Measurements from ENCODE around the gene JUP. TPM values are rescaled to one million over a fixed set of nuclear protein-coding genes. Genes with fewer than 3 reads are reported as not detected.
A peak's percentile ranks its signal among the peaks of the same experiment; 100 is the strongest.

The JUP gene
- total and polyA plus RNA-seq, 2 of the 13 experiments (the other 11 are each of a cell fraction or from before 2014, with no cell fraction given), result 12.1 to 20.6 TPM

DNA sequence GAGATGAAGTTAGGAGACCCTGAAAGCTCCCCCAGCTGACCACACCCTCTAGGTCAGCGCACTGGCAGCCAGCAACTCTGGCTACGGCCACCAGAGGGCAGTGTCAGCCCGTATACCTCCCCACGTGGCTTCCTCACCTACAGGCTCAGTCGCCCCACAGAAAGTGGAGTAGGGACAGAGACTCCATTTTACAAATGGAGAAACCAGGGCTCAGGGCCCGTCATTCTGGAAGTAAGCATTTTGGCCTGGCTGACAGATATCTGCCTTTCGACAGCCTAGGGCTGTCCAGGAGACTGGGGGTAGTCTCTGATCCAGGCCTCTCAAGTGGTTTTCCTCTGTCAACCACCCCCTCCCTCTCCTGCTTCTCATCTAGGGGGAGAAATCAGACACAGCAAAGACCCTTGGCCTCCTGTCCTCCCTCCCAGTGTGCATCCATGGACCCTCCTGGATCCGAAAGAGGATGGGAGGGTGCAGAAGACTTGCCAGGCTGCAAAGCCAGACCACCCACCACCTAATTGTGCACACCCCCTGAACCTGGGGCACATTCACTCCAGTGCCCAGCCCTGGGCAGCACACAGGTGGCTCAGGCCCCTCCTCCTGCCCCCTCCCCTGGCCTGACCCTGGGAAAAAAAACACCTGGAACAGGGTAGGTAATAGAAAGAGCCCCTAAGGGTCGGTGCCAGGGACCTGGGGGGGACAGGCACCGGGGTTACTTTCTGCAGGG, 48.3 kb downstream of the JUP start (continued):
- TF ChIP-seq ZNF777 (CRISPR knock-in tag; IDR thresholded peaks at IDR 0.05), result no peak
- TF ChIP-seq, protein P1, sequence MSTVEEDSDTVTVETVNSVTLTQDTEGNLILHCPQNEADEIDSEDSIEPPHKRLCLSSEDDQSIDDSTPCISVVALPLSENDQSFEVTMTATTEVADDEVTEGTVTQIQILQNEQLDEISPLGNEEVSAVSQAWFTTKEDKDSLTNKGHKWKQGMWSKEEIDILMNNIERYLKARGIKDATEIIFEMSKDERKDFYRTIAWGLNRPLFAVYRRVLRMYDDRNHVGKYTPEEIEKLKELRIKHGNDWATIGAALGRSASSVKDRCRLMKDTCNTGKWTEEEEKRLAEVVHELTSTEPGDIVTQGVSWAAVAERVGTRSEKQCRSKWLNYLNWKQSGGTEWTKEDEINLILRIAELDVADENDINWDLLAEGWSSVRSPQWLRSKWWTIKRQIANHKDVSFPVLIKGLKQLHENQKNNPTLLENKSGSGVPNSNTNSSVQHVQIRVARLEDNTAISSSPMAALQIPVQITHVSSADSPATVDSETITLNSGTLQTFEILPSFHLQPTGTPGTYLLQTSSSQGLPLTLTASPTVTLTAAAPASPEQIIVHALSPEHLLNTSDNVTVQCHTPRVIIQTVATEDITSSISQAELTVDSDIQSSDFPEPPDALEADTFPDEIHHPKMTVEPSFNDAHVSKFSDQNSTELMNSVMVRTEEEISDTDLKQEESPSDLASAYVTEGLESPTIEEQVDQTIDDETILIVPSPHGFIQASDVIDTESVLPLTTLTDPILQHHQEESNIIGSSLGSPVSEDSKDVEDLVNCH (CRISPR knock-in tag; IDR thresholded peaks at IDR 0.05), result no peak
- no peak for TF ChIP-seq BRCA1 (CRISPR knock-in tag; IDR thresholded peaks at IDR 0.05)
- TF ChIP-seq NFE2L2 (IDR thresholded peaks at IDR 0.05; ENCODE audit: low read length), result no peak
- TF ChIP-seq ATAD3A (CRISPR knock-in tag; IDR thresholded peaks at IDR 0.05), result no peak
- no peak for TF ChIP-seq HNRNPH1 (optimal IDR thresholded peaks at IDR 0.05; ENCODE audit: low read depth, low read length)
- TF ChIP-seq, protein P2, sequence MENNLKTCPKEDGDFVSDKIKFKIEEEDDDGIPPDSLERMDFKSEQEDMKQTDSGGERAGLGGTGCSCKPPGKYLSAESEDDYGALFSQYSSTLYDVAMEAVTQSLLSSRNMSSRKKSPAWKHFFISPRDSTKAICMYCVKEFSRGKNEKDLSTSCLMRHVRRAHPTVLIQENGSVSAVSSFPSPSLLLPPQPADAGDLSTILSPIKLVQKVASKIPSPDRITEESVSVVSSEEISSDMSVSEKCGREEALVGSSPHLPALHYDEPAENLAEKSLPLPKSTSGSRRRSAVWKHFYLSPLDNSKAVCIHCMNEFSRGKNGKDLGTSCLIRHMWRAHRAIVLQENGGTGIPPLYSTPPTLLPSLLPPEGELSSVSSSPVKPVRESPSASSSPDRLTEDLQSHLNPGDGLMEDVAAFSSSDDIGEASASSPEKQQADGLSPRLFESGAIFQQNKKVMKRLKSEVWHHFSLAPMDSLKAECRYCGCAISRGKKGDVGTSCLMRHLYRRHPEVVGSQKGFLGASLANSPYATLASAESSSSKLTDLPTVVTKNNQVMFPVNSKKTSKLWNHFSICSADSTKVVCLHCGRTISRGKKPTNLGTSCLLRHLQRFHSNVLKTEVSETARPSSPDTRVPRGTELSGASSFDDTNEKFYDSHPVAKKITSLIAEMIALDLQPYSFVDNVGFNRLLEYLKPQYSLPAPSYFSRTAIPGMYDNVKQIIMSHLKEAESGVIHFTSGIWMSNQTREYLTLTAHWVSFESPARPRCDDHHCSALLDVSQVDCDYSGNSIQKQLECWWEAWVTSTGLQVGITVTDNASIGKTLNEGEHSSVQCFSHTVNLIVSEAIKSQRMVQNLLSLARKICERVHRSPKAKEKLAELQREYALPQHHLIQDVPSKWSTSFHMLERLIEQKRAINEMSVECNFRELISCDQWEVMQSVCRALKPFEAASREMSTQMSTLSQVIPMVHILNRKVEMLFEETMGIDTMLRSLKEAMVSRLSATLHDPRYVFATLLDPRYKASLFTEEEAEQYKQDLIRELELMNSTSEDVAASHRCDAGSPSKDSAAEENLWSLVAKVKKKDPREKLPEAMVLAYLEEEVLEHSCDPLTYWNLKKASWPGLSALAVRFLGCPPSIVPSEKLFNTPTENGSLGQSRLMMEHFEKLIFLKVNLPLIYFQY (CRISPR knock-in tag; IDR thresholded peaks at IDR 0.05; ENCODE audit: borderline replicate concordance), result peak; percentile 81
- TF ChIP-seq, protein P3, sequence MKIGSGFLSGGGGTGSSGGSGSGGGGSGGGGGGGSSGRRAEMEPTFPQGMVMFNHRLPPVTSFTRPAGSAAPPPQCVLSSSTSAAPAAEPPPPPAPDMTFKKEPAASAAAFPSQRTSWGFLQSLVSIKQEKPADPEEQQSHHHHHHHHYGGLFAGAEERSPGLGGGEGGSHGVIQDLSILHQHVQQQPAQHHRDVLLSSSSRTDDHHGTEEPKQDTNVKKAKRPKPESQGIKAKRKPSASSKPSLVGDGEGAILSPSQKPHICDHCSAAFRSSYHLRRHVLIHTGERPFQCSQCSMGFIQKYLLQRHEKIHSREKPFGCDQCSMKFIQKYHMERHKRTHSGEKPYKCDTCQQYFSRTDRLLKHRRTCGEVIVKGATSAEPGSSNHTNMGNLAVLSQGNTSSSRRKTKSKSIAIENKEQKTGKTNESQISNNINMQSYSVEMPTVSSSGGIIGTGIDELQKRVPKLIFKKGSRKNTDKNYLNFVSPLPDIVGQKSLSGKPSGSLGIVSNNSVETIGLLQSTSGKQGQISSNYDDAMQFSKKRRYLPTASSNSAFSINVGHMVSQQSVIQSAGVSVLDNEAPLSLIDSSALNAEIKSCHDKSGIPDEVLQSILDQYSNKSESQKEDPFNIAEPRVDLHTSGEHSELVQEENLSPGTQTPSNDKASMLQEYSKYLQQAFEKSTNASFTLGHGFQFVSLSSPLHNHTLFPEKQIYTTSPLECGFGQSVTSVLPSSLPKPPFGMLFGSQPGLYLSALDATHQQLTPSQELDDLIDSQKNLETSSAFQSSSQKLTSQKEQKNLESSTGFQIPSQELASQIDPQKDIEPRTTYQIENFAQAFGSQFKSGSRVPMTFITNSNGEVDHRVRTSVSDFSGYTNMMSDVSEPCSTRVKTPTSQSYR (CRISPR knock-in tag; IDR thresholded peaks at IDR 0.05; ENCODE audit: borderline replicate concordance), result no peak
- no peak for TF ChIP-seq SP140L (CRISPR knock-in tag; IDR thresholded peaks at IDR 0.05; ENCODE audit: borderline replicate concordance)
- 0 out of 2 replicates have a peak, but pooled peaks have one; percentile 58 for TF ChIP-seq MEIS1 (CRISPR knock-in tag; IDR thresholded peaks at IDR 0.05; ENCODE audit: borderline replicate concordance)
- TF ChIP-seq ZNF850 (CRISPR knock-in tag; conservative IDR thresholded peaks at IDR 0.05), result no peak; the same call in 1 of the 2 replicates
- TF ChIP-seq, protein P4, sequence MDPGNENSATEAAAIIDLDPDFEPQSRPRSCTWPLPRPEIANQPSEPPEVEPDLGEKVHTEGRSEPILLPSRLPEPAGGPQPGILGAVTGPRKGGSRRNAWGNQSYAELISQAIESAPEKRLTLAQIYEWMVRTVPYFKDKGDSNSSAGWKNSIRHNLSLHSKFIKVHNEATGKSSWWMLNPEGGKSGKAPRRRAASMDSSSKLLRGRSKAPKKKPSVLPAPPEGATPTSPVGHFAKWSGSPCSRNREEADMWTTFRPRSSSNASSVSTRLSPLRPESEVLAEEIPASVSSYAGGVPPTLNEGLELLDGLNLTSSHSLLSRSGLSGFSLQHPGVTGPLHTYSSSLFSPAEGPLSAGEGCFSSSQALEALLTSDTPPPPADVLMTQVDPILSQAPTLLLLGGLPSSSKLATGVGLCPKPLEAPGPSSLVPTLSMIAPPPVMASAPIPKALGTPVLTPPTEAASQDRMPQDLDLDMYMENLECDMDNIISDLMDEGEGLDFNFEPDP (CRISPR knock-in tag; conservative IDR thresholded peaks at IDR 0.05), result no peak
- TF ChIP-seq FOXP1 (IDR thresholded peaks at IDR 0.05), result no peak
- TF ChIP-seq FOXP1 (CRISPR knock-in tag; IDR thresholded peaks at IDR 0.05), result no peak
- TF ChIP-seq HNRNPLL (IDR thresholded peaks at IDR 0.05; ENCODE audit: low read depth, low read length, poor library complexity, severe bottlenecking), result no peak
- TF ChIP-seq, protein P5, sequence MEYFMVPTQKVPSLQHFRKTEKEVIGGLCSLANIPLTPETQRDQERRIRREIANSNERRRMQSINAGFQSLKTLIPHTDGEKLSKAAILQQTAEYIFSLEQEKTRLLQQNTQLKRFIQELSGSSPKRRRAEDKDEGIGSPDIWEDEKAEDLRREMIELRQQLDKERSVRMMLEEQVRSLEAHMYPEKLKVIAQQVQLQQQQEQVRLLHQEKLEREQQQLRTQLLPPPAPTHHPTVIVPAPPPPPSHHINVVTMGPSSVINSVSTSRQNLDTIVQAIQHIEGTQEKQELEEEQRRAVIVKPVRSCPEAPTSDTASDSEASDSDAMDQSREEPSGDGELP (IDR thresholded peaks at IDR 0.05; ENCODE audit: borderline replicate concordance, low read depth), result peak; percentile 21; the same call in 1 of the 2 replicates
